ENCODE data around the gene KIT.

- no peak for TF ChIP-seq CTCF (IDR thresholded peaks at IDR 0.05)
- TF ChIP-seq POLR2AphosphoS5 (IDR thresholded peaks at IDR 0.05; ENCODE audit: insufficient read depth in 1 of 2, low read depth in 1 of 2) = peak in 1 of 2 donors; percentile 43
- TF ChIP-seq POLR2A (IDR thresholded peaks at IDR 0.05) = no peak
Measured at GRCh38 chr4:54657551-54658251, at the start of gene KIT.

Measured in vagina (tissue), 2 donors.